GM10266 (cell line): ENCODE measurements around the gene MRPL48.
A peak's percentile ranks its signal among the peaks of the same experiment; 100 is the strongest.

Experiments
- DNase-seq: peaks from one replicate; pipeline ENCODE4 v3.0.0; 2012; ENCODE audit errors: extremely low spot score
- TF ChIP-seq, protein P1 (sequence below): IDR thresholded peaks from 2 replicates; pipeline ENCODE4 v1.5.1; 2012; ENCODE audit warnings: mild to moderate bottlenecking, low read depth; ENCODE audit not compliant: control insufficient read depth, insufficient read depth; ENCODE audit errors: missing control alignments

MRPL48 gene

DNA sequence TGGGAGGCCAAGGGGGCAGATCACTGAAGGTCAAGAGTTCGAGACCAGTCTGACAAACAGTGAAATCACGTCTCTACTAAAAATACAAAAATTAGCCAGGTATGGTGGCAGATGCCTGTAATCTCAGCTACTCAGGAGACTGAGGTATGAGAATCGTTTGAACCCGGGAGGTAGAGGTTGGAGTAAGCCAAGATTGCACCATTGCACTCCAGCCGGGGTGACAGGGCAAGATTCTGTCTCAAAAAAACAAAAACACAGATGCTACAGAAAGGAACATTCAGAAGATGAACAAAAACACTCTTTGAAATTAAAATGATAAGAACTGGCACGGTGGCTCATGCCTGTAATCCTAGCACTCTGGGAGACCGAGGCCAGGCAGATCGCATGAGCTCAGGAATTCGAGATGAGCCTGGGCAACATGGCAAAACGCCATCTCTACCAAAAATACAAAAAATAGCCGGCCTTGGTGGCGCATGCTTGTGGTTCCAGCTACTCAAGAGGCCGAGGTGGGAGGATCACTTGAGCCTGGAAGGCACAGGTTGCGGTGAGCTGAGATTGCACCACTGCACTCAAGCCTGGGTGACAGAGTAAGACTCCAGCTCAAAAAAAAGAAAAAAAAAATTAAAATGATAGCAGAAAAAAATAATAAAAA, 35.3 kb upstream of the MRPL48 start:
- no peak for DNase-seq
- TF ChIP-seq, protein P1, sequence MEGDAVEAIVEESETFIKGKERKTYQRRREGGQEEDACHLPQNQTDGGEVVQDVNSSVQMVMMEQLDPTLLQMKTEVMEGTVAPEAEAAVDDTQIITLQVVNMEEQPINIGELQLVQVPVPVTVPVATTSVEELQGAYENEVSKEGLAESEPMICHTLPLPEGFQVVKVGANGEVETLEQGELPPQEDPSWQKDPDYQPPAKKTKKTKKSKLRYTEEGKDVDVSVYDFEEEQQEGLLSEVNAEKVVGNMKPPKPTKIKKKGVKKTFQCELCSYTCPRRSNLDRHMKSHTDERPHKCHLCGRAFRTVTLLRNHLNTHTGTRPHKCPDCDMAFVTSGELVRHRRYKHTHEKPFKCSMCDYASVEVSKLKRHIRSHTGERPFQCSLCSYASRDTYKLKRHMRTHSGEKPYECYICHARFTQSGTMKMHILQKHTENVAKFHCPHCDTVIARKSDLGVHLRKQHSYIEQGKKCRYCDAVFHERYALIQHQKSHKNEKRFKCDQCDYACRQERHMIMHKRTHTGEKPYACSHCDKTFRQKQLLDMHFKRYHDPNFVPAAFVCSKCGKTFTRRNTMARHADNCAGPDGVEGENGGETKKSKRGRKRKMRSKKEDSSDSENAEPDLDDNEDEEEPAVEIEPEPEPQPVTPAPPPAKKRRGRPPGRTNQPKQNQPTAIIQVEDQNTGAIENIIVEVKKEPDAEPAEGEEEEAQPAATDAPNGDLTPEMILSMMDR: no peak

DNA sequence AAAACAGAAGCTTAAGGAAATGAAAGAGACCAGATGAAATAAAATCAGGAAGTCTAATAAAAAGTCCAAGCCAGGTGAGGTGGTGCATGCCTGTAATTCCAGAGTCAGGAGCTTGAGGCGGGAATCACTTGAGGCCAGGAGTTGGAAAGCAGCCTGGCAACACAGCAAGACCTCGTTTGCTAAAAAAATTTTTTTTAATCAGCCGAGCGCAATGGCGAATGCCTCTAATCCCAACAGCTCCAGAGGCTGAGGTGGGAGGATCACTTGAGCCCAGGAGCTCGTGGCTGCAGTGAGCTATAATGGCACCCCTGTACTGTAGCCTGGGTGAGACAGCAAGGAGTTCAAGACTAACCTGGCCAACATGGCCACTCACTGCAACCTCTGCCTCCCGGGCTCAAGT, 34.8 kb upstream of the MRPL48 start:
- TF ChIP-seq, protein P1: no peak
- DNase-seq: no peak

DNA sequence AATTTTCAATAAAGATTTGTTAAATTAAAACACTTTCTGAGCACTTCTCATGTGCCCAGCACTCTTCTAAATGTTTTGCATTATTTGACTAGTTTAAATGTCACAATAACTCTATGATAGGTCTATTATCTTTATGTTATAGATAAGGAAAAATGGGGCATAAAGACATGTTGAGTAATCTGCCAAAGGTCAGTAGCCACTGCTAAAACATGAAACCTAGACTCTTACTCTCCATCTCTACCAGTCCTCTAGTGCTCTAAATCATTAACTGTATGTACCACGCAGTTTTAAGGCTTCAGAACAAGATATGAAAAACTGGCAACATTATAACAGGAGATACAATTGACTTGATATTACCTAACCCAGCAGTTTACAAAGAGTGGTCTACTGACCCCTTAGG, 33.7 kb upstream of the MRPL48 start:
- TF ChIP-seq, protein P1: no peak
- no peak for DNase-seq

DNA sequence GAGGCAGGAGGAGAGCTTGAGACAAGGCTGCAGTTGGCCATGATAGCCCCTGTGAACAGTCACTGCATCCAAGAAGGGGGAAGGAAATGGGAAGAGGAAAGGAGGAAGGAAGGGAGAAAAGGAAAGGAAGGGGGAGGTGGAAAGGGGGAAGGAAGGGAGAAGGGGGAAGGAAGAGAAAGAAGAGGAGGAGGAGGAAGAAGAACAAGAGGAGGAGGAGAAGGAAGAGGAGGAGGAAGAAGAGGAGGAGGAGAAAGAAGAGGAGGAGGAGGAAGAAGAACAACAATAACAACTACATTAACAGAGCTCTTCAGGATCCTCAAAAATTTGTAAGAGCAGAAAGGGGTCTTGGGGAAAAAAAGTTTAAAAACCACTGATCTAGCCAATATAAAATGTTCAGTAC, 32.0 kb upstream of the MRPL48 start:
- no peak for DNase-seq
- TF ChIP-seq, protein P1: no peak

DNA sequence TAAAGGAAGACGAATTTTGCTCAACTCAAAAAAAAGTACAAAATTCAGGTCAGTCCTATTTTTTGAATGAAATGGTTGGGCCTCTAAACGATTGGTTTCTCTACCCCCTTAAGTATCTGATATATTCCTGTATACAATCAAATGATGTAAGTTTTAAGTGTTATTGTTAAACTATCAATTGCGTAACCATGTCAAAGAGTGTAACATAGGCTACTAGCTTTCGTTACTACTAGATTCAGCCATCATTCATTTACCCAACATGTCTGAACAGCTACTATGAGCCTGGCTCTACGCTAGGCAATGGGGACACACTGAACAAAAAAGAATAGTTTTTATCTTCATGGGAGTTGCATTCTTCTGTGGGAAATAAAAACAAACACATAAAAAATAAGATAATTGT, 30.1 kb upstream of the MRPL48 start:
- TF ChIP-seq, protein P1: no peak
- no peak for DNase-seq

DNA sequence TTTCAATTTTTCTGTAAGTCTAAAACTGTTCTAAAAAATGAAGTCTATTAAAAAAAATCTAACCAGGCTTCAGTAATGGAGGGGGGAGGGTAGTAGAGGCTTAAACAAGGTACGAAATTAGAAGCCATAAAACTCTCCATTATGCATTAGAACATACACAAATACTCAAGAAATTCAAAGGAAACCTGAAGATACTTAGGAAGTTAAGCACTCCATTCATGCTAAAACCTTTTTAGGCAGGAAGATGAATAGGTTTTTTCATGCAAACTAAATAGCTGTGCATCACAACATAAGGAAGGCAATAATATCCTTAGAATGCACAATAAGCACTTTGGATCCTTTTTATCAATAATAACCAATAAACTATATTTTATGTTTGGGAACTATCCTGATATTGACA, 29.2 kb upstream of the MRPL48 start:
- DNase-seq: no peak

DNA sequence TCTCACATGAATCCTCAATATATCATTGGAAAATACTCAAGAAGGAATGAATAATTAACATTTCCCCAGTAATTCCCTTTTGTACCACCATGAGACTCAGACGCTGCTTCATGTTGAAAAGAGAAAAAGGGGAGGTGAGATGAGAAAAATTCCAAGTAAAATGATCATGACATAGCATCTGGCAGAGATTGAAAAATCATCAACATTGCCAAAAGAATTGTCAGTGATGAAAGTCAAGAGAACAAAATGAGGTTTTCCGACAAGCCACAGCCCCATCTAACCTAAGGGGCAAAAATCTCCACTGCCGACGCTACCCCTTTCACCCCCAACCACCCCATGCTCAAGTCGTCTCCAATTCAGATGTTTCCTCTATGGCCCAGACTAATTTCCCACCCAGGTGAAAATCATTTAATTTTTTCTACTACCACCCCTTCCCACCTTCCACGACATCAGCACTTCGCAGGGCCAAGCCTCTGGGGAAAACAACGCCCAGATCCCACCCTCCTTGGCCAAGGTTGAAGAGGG, 28.0 kb upstream of the MRPL48 start:
- TF ChIP-seq, protein P1: no peak
- peak; percentile 16 for DNase-seq

More for the DNA sequence above, 29.2 kb upstream of the MRPL48 start:
- TF ChIP-seq, protein P1: no peak
